ENCODE results near the gene ENC1.

DNA sequence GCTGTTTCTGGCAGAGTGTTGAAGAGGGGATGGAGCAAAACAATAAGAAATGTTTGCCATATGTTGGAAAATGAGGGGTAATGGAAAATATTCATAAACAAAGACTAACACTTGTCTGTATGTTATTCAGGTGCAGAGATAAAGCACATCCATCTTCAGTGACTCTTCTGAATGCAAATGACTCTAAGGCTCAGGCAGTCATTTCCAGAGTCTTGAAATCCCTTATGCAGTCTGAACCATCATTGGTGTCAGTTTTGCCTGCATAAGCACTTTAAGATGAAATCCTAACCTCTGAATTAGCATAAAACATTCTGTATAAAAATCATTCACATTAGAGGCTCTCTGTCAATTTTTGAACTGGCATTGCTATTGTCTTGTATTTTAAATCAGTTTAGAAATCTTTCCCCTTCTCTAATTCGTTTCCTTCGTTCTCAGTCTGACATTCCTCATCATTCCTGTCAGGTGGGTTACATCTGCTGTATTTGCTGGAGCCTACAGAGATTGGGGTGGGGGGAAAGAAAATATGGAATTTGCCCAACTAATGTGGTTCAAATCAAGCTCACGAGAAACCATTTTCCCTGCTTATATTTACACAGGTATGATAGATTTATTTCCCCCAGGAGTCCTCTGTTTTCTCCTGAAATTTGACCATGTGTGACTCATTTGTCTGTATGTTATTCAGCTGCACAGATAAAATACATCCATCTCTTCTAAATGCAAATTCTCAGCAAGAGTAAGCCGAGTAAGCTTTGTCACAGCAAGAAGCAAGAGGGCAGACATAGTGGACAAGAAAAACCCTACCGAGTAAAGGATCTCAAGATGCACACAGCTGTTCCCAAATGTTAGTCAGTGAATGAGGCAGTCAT, 31.6 kb downstream of the ENC1 start:
- TF ChIP-seq, protein P1, sequence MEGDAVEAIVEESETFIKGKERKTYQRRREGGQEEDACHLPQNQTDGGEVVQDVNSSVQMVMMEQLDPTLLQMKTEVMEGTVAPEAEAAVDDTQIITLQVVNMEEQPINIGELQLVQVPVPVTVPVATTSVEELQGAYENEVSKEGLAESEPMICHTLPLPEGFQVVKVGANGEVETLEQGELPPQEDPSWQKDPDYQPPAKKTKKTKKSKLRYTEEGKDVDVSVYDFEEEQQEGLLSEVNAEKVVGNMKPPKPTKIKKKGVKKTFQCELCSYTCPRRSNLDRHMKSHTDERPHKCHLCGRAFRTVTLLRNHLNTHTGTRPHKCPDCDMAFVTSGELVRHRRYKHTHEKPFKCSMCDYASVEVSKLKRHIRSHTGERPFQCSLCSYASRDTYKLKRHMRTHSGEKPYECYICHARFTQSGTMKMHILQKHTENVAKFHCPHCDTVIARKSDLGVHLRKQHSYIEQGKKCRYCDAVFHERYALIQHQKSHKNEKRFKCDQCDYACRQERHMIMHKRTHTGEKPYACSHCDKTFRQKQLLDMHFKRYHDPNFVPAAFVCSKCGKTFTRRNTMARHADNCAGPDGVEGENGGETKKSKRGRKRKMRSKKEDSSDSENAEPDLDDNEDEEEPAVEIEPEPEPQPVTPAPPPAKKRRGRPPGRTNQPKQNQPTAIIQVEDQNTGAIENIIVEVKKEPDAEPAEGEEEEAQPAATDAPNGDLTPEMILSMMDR (IDR thresholded peaks at IDR 0.05), result no peak
- no peak for TF ChIP-seq POLR2A (IDR thresholded peaks at IDR 0.05)

Data from thyroid gland (tissue), 4 donors.